NOMO-1 treated with dmso at 0.1 percent for 144 hours (cell line): ENCODE results near the gene CCNF.
"Not testable (repeated sequence)": the region's sequence is repeated elsewhere in the genome, so short reads cannot be mapped to it uniquely, and the experiment has no call there.

Source experiments
- DNase-seq: peaks from one replicate; lab custom pipeline; 2025; ENCODE audit not compliant: unreplicated experiment; lab: John Stamatoyannopoulos, UW

The CCNF gene

DNA sequence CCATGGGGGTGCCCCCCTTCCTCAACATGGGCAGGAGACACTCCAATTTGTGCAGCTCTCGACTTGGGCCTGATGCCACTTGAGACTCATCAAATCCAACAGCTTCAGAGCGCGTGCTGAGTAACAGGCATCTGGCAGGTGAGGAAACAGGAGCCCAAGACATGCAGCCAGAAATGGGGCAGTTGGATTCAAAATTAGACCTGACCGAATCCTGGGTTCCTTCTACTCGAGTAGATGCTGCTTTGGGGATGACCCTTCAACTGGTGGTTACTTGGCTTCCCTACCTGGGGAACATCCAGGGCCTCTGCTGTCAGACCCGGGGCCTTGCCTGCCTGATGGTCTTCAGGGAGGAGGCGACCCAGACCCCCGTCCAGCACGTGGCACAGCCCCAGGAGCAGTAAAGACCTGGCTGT, 41.4 kb downstream of the CCNF start:
- no peak for DNase-seq

DNA sequence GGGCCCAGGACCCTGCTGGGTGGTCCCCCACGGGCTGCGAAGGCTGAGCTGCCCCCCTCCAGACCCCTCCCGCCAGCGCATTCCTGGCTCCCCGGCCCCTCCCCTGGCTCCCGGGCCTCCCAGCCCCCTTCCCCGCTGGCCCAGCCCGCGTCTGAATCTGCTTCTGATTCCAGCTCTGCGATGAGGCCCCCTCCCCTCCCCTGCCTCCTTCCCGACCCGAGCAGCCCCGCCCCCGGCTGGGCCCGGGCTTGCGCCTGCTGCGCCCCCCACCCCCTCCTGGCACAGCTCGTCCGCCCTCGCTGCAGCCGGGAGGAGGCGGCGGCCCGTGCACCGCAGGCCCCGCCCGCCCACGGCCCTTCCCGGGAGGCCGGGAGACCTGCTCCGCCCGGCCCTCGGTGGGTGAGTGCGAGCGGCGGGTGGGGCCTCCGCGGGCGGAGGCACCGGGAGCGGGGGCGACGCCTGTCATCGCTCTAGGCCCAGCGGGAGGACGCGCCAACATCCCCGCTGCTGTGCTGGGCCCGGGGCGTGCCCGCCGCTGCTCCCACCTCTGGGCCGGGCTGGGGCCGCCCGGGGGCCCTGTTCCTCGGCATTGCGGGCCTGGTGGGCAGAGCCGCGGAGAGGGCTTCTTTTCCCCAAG, 41.9 kb downstream of the CCNF start, which contains the start of gene NTN3:
Gene NTN3, plus strand, starts transcription at position 282 of the 637 bp plus-strand sequence. CDS start 405 bp downstream, outside the sequence.
- no peak for DNase-seq

DNA sequence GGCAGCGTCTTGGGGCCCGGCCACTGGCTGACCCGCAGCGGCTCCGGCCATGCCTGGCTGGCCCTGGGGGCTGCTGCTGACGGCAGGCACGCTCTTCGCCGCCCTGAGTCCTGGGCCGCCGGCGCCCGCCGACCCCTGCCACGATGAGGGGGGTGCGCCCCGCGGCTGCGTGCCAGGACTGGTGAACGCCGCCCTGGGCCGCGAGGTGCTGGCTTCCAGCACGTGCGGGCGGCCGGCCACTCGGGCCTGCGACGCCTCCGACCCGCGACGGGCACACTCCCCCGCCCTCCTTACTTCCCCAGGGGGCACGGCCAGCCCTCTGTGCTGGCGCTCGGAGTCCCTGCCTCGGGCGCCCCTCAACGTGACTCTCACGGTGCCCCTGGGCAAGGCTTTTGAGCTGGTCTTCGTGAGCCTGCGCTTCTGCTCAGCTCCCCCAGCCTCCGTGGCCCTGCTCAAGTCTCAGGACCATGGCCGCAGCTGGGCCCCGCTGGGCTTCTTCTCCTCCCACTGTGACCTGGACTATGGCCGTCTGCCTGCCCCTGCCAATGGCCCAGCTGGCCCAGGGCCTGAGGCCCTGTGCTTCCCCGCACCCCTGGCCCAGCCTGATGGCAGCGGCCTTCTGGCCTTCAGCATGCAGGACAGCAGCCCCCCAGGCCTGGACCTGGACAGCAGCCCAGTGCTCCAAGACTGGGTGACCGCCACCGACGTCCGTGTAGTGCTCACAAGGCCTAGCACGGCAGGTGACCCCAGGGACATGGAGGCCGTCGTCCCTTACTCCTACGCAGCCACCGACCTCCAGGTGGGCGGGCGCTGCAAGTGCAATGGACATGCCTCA, 42.6 kb downstream of the CCNF start:
- DNase-seq = no peak

DNA sequence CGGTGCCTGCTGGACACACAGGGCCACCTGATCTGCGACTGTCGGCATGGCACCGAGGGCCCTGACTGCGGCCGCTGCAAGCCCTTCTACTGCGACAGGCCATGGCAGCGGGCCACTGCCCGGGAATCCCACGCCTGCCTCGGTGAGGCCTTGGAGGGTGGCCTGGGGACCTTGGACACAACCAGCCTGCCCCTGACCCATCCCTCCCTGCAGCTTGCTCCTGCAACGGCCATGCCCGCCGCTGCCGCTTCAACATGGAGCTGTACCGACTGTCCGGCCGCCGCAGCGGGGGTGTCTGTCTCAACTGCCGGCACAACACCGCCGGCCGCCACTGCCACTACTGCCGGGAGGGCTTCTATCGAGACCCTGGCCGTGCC, 43.2 kb downstream of the CCNF start:
- no peak for DNase-seq

DNA sequence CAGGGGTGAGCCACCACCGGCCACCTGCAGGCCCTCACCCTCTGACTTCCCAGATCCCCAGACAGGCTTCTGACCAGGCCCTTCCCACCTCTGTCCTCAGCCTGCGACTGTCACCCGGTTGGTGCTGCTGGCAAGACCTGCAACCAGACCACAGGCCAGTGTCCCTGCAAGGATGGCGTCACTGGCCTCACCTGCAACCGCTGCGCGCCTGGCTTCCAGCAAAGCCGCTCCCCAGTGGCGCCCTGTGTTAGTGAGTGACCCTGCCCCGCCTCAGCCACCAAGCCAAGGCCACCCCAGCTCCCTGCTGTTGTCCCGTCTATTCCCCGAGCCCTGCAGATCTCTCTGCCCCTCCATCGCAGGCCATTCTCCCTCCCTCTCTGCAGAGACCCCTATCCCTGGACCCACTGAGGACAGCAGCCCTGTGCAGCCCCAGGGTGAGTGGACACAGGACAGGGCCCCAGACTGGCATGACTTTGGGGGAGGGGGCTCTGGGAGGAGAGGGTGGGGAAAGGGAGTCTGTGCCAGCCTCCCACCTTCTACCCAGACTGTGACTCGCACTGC, 43.7 kb downstream of the CCNF start:
- no peak for DNase-seq

DNA sequence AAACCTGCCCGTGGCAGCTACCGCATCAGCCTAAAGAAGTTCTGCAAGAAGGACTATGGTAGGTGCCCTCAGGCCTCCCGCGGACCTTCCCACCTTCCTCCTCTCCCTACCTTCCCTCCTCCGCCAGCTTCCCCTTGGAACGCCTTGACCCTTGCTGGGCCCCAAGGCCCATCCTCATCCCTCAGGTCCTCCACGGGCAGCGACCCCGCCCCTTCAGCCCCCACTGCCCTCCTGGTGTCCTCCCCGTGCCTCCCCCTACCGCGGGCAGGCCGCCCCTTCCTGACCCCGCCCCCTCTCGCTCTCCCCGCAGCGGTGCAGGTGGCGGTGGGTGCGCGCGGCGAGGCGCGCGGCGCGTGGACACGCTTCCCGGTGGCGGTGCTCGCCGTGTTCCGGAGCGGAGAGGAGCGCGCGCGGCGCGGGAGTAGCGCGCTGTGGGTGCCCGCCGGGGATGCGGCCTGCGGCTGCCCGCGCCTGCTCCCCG, 44.2 kb downstream of the CCNF start:
- no peak for DNase-seq

DNA sequence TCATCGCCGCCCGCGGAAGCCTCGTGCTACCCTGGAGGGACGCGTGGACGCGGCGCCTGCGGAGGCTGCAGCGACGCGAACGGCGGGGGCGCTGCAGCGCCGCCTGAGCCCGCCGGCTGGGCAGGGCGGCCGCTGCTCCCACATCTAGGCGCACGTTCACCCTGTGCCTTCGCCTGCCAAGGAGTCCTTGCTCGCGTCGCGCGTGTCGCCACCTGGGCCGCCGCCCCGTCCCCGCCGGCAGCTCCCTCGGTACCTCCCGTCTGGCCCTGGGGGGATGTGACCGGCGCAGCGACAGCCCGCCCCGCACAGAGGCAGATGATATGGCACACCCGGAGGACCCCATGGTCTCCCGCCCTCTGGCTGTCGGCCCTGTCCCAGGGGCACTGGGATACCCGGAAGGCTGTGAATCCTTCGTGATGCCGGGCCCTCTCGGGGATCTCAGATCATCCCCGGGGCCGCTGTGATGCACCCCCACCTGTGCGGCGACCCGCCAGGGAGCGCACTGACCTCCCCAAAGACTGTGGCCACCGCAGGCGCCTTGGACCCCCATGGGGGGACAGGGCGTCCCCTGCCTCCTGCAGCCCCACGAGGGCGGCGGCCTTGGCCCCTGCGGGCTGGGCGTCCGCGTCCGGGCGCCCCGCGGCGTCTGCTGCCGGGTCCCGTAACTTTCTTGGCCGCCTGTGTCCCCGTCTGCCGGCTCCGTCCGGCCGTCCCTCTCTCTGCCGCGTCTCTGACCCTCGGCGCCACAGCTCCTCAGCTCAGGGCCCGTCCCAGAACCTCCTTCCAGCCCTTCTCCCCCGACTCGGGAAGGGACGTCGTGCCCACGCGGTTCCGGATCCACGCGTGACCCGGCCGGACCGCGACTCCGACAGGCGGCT, 45.0 kb downstream of the CCNF start:
- peak; percentile 45 for DNase-seq

DNA sequence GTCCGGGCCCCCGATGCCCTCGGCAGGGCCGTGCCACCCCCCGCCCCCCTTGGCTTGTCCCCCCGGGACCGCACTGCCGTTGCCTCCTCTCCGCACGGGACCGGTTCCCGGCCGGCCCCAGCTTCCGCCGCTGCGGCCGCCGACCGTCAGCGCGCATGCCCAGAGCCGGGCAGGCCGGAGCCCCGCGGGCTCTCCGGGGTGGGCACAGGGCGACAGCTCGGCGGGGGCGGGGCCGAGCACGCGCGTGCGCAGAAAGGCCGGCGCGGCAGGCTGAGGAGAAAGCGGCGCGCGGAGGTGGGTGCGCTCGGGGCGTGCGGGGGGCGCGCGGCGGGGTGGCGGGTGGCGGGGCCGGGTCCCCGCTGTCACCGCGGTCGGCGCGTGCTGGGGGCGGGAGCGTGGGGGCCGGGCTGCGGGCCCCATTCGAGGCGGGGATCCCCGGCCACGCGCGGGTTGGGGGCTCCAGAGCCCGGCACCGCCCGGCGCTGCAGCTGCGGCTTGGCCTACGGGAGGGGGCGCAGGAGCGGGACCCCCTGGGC, 45.7 kb downstream of the CCNF start, which contains the start of gene TBC1D24:
Gene TBC1D24, plus strand, starts transcription at position 251 of the 536 bp plus-strand sequence. CDS start 21,022 bp downstream, outside the sequence.
- peak; percentile 70 for DNase-seq

DNA sequence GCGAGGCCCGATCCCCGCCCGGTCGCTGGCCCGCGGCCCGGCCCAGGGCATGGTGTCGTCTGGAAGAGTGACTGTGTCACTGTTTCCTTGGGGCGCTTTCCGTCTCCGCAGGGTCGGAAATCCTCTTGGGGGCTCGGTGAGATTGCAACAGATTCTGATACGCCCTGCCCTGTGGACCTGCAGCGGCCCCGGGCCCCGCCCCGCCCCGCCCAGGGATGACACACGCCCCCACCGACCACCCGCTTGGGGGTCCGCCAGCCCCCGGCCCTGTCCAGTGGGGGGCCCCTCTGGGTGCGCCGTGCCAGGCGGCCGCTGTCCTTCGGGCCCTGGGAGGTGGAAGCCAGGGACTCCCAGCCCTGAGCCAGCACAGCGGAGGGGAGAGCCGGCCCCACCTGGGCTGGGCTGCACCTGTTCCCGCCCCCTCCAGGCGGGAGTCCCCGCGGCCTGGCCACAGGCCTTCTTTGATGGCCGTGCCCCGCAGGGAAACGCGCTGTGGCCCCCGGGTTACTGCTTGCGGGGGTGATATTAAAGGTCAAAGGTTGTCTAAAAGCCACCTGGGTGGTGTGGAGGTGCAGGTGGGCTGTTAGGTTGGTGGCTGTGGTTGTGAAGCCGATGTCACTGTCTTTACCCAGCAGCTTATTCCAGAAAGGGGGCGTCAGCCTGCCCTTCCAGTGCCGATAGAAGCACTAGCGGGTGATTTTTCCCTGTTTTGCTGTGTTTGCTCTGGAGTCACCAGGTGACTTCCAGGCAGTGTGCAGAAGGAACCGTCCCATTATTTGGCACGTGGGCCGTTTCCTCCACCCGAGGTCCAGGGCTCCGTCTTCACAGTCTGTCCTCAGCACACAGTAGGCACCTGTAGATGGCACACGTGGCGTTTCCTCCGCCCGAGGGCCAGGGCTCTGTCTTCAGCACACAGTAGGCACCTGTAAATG, 46.4 kb downstream of the CCNF start:
- DNase-seq = no peak

DNA sequence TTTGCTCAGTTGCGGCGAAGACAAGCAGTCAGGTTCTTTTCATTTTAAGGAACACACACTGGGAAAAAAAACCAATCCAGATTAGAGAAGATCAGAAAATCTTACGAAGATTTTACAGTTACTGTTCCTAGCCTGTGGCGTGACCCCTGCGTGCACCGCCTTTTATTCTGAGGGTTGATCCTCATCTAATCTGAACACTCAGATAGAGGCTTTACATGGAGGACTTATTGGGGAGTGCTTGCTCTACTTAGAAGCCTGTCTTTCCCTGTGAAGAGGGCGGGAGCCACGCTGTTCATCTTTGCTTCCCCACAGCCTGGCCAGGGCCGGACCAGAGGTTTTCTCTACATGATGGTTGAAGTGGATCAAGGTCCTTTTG, 47.1 kb downstream of the CCNF start:
- no peak for DNase-seq

DNA sequence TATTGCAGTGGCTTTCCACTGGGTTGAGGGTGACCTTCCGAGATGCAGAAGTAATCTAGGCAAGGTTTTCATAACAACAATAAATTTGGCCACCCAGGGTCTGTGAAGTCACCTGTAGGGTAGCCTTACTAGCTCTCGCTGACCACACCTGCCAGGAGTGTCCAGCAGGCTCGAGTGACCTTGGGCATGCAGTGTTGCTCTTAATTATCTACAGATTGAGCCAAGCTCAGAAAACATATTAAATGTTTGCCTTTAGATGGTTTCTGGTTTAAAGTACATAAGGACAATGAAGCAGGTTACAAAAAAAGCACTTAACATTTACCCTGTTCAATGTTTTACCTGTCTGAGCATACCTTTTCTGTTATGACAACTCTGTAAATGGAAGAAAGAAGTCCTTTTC, 47.5 kb downstream of the CCNF start:
- DNase-seq = no peak

DNA sequence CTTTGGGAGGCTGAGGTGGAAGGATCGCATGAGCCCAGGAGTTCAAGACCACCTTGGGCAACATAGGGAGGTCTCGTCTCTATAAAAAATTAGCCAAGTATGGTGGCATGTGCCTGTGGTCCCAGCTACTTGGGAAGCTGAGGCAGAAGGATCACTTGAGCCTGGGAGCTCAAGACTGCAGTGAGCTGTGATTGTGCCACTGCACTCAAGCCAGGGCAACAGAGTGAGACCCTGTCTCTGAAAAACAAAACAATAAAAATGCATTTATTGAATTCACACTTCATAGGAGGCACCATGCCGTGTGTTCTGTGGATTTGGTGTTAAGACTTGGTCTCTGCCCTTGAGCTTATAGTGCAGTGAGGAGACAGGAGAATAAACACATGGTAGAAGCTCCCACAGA, 48.1 kb downstream of the CCNF start:
- no peak for DNase-seq

DNA sequence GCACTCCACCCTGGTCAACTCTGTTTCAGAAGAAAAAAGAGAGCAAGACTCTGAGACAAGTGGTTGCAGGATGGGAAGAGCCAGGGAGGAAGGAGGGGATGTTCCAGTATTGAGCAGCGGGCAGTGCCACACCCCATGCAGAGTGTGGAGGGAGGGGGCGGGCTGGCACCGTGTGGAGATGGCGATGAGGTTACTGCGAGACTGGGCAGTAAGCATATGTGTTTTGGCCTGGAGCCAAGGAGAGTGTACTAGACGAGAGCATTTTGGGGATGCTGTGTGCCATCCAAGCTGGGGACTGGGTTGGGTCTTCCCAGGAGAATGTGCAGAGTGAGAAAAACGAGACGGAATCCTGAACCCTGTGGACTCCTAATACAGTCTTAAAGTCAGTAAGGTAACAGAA, 49.0 kb downstream of the CCNF start:
- no peak for DNase-seq

DNA sequence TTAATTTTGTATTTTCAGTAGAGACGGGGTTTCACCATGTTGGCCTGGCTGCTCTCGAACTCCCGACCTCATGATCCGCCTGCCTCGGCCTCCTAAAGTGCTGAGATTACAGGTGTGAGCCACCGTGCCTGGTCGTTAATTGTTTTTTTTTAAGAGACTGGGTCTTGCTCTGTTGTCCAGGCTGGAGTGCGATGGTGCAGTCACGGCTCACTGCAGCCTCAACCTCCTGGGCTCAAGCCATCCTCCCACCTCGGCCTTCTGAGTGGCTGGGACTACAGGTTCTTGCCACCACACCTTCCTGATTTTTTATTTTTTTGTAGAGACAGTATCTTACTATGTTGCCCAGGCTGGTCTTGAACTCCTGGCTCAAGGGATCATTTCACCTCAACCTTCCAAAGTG, 50.7 kb downstream of the CCNF start:
- not testable (repeated sequence) for DNase-seq

DNA sequence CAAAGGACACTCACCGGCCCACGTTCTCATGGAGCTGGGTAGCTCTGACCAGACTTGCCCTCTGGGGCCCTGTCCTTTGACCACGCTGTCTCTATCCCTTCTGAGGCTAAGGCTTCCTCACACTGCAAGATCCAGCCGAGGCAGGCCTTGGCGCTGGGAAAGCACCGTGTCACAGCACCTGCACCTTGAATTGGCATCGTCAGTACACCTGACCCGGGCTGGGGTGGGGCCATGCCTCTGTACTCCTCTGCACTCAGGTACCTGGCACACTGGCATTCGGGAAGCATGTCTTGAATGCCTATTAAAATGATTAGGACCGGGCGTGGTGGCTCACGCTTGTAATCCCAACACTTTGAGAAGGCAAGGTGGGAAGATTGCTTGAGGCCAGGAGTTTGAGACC, 51.7 kb downstream of the CCNF start:
- DNase-seq = no peak

DNA sequence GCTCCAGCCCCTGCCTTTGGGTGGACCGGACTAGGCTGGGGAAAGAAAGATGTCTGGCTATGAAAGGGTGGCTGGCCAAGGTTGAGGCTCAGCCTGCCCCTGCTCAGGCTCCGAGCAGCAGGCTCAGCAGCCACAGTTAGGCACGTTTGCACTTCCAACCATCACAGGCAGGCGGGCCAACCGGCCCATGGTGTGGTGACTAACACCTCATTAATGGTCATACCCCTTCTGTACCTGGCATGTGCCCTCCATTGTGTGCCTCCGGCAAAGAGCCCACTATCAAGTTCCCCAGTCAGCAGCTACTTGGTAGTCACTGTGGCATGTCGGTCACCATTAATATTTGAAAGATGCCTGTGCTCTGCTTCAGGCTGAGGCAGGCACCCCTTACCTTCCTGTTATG, 52.4 kb downstream of the CCNF start:
- no peak for DNase-seq

DNA sequence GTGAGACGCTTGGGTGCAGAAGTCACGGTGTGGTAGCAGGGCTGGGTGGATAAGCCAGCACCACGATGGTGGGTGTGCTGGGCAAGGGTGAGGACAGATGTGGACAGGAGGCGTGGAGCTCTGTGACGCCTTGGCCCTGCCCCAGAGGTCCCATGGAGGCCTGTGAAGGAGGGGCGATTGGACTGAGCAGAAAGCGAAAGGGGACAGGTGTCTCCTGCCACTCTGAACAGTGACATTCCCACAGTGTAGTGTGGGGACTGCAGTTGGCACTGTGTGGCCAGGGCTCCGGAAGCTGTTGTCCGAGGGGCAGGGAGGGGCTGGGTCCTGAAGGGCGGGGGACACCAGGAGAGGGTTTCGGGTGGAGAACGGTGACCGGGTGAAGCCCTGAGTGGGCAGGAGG, 53.0 kb downstream of the CCNF start:
- no peak for DNase-seq

DNA sequence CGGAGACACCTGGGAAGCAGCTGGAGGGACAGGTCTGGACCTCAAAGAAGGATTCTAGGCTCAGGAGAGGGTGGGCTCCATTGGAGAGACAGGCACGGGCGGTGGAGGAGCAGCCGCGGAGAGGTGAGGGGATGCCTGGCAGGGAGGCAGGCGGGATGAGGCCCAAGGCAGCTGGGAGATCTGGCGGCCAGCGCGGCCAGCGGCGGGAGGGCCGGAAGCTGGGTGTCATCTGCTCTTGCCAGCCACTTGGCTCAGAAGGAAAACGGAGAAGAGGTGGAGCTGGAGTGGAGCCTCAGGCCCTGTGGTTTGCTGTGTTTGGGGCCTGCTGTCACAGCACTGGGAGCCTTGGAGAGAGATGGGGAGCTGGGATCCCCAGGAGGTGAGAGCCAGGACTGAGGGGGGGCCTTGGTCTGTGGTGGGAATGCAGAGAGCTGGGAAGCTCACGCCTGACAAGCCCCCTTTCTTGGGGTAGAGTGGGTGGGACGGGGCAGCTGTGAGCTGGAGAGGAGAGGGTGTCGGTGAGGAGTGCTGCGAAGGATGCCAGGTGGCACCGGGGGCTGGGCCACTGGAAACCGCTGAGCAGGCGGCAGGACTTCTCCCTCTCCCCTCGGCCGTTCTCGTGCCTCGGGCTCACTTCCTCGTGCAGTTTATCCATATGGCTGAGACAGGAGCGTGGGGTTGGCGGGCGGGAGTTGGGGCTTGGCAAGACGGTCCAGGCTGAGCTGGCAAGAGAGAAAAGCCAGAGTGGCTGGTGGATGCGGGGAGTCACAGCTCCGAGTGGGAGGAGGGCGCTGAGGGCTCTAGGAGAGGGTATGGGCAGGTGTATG, 53.7 kb downstream of the CCNF start:
- no peak for DNase-seq
